Chondrocyte (in vitro differentiated cells): ENCODE data around the gene BLM. TPM values are rescaled to one million over a fixed set of nuclear protein-coding genes. Genes with fewer than 3 reads are reported as not detected.

Source experiments
- DNase-seq: peaks from one replicate; pipeline ENCODE4 v3.0.0; 2021; ENCODE audit warnings: mixed read lengths, low spot score
- H3K27ac Mint-ChIP-seq: one replicate; pipeline ENCODE4 v1.8.0; 2021; ENCODE audit warnings: mild to moderate bottlenecking, moderate library complexity, mixed read lengths; ENCODE audit not compliant: unreplicated experiment
- H3K27me3 Mint-ChIP-seq: 2 replicates; pipeline ENCODE4 v1.8.0; 2021; ENCODE audit warnings: low read depth, mixed read lengths
- H3K36me3 Mint-ChIP-seq: 2 replicates; pipeline ENCODE4 v1.8.0; 2021; ENCODE audit warnings: low read depth, mixed read lengths
- H3K4me1 Mint-ChIP-seq: 2 replicates; pipeline ENCODE4 v1.8.0; 2021; ENCODE audit warnings: low read depth, mild to moderate bottlenecking, mixed read lengths
- H3K4me3 Mint-ChIP-seq: one replicate; pipeline ENCODE4 v1.8.0; 2021; ENCODE audit warnings: mild to moderate bottlenecking, moderate library complexity, mixed read lengths; ENCODE audit not compliant: unreplicated experiment
- H3K9me3 Mint-ChIP-seq: 2 replicates; pipeline ENCODE4 v1.8.0; 2021; ENCODE audit warnings: low read depth, mixed read lengths
- total RNA-seq: library from RNA; stranded (reverse); gene quantifications from 3 replicates; pipeline ENCODE4 v1.2.1, GENCODE V29; 2021
- TF ChIP-seq, protein P1 (sequence below): fragments of 200-600 bp; sonication (generic); IDR thresholded peaks from 2 replicates; pipeline ENCODE4 v1.5.0; 2021; ENCODE audit warnings: antibody characterized with exemption, mild to moderate bottlenecking, moderate library complexity

BLM gene
- total RNA-seq, 1 donor from 2014 or later: 3.5 TPM

DNA sequence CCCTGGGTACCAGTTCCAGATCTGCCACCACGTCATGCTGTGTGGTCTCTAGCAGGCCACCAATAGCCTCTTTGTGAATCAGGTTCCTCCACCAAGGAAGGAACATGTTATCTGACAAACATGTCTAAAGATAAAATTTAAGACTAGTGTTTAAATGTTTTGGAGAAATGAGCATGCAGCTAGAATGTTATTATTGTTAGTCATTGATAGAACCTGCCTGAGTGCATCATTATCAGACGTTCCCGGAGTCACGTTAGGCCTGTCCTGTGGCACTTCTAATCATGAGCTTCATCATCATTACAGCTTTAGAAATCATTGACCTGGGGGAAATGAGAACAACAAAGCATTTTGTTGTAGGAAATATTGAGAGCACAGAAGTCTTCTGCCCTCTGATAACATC lies 92.4 kb downstream of the BLM start:
- DNase-seq: no peak
- Mint-ChIP-seq H3K27me3 (no peaks in the 10 kb centered on the region), H3K9me3 (no peaks in the 10 kb centered on the region), H3K27ac (no peak overlapping the region), H3K4me3 (no peak overlapping the region), H3K4me1 (peaks cover 11% of the 10 kb centered on the region), H3K36me3 (no peaks in the 10 kb centered on the region)
- TF ChIP-seq, protein P1, sequence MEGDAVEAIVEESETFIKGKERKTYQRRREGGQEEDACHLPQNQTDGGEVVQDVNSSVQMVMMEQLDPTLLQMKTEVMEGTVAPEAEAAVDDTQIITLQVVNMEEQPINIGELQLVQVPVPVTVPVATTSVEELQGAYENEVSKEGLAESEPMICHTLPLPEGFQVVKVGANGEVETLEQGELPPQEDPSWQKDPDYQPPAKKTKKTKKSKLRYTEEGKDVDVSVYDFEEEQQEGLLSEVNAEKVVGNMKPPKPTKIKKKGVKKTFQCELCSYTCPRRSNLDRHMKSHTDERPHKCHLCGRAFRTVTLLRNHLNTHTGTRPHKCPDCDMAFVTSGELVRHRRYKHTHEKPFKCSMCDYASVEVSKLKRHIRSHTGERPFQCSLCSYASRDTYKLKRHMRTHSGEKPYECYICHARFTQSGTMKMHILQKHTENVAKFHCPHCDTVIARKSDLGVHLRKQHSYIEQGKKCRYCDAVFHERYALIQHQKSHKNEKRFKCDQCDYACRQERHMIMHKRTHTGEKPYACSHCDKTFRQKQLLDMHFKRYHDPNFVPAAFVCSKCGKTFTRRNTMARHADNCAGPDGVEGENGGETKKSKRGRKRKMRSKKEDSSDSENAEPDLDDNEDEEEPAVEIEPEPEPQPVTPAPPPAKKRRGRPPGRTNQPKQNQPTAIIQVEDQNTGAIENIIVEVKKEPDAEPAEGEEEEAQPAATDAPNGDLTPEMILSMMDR: no peak

DNA sequence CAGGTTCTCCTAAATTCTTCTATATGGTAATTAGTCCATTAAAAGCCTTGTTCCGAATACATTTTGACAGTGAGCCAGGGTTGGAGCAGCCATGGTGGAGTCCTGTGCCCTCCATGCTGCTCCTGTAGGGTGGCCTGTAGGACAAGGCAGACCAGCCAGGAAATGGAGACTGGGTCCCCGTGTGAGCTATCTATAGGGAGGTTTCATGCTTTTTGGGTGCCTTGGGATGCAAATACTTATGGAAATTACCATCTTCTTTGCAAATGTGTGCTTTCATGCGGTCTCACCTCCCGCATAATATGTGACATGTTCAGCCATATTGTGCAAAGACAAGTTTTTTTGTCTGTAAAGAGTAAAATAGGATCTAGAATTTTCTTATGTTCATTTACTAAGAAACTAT lies 93.2 kb downstream of the BLM start:
- H3K4me3 Mint-ChIP-seq: no peak overlapping the region
- H3K36me3 Mint-ChIP-seq: no peaks in the 10 kb centered on the region
- no peaks in the 10 kb centered on the region for H3K9me3 Mint-ChIP-seq
- H3K27me3 Mint-ChIP-seq: no peaks in the 10 kb centered on the region
- no peak overlapping the region for H3K27ac Mint-ChIP-seq
- peaks cover 12% of the 10 kb centered on the region for H3K4me1 Mint-ChIP-seq
- DNase-seq: no peak
- TF ChIP-seq, protein P1: no peak

DNA sequence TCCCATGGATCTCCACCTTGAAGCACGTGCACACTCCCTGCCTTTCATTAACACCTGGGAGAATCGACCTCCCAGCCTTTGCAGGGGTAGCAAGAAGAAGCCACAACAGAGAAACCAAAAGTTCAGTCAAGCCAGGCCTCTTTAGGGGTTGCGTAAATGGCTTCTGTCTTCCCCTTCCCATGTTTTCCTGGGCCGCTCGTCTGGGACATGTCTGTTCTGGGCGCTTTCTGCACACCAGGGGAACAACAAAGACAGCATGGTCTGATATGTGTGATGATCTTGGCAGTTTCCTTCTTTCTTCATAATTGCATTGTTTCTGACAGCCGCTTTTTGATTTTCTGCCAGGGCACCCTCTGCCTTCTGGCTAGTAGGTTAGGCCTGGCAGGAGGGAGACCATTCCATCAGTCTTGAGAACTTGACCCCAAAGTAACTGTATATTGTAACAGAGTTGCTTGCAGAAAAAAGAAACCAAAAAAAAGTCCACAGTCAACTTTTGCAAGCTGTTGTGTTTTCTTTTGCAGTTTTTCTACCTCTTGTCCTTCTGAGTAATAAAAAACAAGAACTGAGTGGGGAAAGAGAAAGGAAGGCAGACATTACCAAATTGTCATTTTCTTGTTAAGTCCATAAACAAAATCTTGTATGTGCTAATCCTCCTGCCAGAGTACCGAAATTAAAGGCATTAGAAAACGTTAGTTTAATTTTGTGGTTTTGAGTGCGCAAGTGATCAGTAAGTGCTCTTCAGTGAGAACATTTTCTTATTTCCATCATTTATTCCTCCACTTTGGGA lies 95.2 kb downstream of the BLM start:
- Mint-ChIP-seq H3K27ac (no peak overlapping the region), H3K27me3 (no peaks in the 10 kb centered on the region), H3K4me3 (no peak overlapping the region), H3K9me3 (no peaks in the 10 kb centered on the region), H3K36me3 (no peaks in the 10 kb centered on the region), H3K4me1 (peaks cover 12% of the 10 kb centered on the region)
- TF ChIP-seq, protein P1: no peak
- DNase-seq: no peak

DNA sequence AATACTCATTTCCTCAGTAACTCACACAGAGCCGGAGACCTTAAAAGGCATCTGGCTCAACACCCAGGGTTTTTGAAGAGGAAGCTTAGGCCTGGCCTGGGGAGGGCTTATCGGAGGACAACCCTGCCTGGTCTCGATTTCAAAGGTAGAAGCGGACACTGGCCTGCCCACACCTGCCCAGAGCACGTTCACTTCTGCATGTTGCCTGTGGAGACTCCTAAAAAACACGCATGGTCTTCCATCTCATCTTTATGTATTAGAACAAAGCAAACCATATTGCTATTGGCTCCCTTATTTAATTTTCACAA lies 95.8 kb downstream of the BLM start:
- TF ChIP-seq, protein P1: no peak
- Mint-ChIP-seq H3K9me3 (no peaks in the 10 kb centered on the region), H3K4me3 (no peak overlapping the region), H3K36me3 (no peaks in the 10 kb centered on the region), H3K27ac (no peak overlapping the region), H3K27me3 (no peaks in the 10 kb centered on the region), H3K4me1 (peaks cover 12% of the 10 kb centered on the region)
- DNase-seq: no peak

DNA sequence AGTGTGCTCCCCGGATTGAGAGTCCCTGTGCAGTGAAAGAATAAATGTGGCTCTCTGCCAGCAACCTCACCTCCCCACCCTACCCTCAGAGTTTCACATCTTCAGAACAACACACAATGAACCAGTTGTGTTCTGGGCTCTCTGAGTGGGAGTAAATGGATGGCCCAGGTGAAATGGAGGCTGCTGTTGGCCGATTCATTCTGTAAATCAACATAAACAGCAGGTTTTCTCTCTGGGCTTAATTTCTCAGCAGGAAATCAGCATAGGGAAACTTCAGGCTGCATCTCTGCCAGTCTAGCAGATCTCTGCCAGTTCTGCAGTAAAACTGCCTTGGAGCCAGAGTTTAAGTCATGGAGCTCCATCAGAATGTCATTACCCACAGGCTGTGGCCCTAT lies 96.6 kb downstream of the BLM start:
- TF ChIP-seq, protein P1: no peak
- Mint-ChIP-seq H3K4me1 (peaks cover 12% of the 10 kb centered on the region), H3K27ac (no peak overlapping the region), H3K36me3 (no peaks in the 10 kb centered on the region), H3K4me3 (no peak overlapping the region), H3K9me3 (no peaks in the 10 kb centered on the region), H3K27me3 (no peaks in the 10 kb centered on the region)
- DNase-seq: no peak
